Neural crest cell (in vitro differentiated cells): ENCODE data around the gene EVC. TPM values are rescaled to one million over a fixed set of nuclear protein-coding genes. Genes with fewer than 3 reads are reported as not detected.
A peak's percentile ranks its signal among the peaks of the same experiment; 100 is the strongest.

Experiments used
- DNase-seq: peaks from one replicate; pipeline ENCODE4 v3.0.0; 2021; ENCODE audit warnings: low read depth, mixed read lengths, low spot score
- H3K27ac Mint-ChIP-seq: one replicate; pipeline ENCODE4 v1.8.0; 2021; ENCODE audit warnings: mild to moderate bottlenecking, mixed read lengths; ENCODE audit not compliant: unreplicated experiment
- H3K27me3 Mint-ChIP-seq: 2 replicates; pipeline ENCODE4 v1.8.0; 2021; ENCODE audit warnings: low read depth, mild to moderate bottlenecking, mixed read lengths
- H3K36me3 Mint-ChIP-seq: 2 replicates; pipeline ENCODE4 v1.8.0; 2021; ENCODE audit warnings: low read depth, mild to moderate bottlenecking, mixed read lengths
- H3K4me1 Mint-ChIP-seq: 2 replicates; pipeline ENCODE4 v1.8.0; 2021; ENCODE audit warnings: mixed read lengths
- H3K4me3 Mint-ChIP-seq: one replicate; pipeline ENCODE4 v1.8.0; 2021; ENCODE audit warnings: mild to moderate bottlenecking, mixed read lengths
- H3K9me3 Mint-ChIP-seq: 2 replicates; pipeline ENCODE4 v1.8.0; 2021; ENCODE audit warnings: mixed read lengths
- CTCF ChIP-seq: fragments of 200-600 bp; sonication (generic); conservative IDR thresholded peaks from 2 replicates; pipeline ENCODE4 v1.5.0; 2021; ENCODE audit warnings: antibody characterized with exemption, mild to moderate bottlenecking
- total RNA-seq: library from RNA; stranded (reverse); gene quantifications from 2 replicates; pipeline ENCODE4 v1.2.1, GENCODE V29; 2021

Gene EVC
- total RNA-seq, 1 donor from 2014 or later, result 24.4 TPM

- Mint-ChIP-seq H3K27ac (no peak overlapping the region), H3K36me3 (peaks cover 11% of the 10 kb centered on the region), H3K9me3 (no peaks in the 10 kb centered on the region), H3K4me1 (no peaks in the 10 kb centered on the region), H3K4me3 (no peak overlapping the region), H3K27me3 (no peaks in the 10 kb centered on the region)
- no peak for TF ChIP-seq CTCF
- no peak for DNase-seq
These were observed 43.5 kb downstream of the EVC start for GRCh38 chr4:5754529-5754881.

GRCh38 chr4:5755161-5755560 lies 44.2 kb downstream of the EVC start:
- Mint-ChIP-seq H3K4me3 (no peak overlapping the region), H3K9me3 (no peaks in the 10 kb centered on the region), H3K27ac (peak overlapping the region; percentile 88), H3K27me3 (no peaks in the 10 kb centered on the region), H3K36me3 (peaks cover 12% of the 10 kb centered on the region), H3K4me1 (no peaks in the 10 kb centered on the region)
- no peak for TF ChIP-seq CTCF
- no peak for DNase-seq

- DNase-seq, result no peak
- Mint-ChIP-seq H3K27ac (no peak overlapping the region), H3K4me1 (no peaks in the 10 kb centered on the region), H3K9me3 (no peaks in the 10 kb centered on the region), H3K4me3 (no peak overlapping the region), H3K27me3 (no peaks in the 10 kb centered on the region), H3K36me3 (peaks cover 13% of the 10 kb centered on the region)
- TF ChIP-seq CTCF, result no peak
These were observed 44.7 kb downstream of the EVC start for GRCh38 chr4:5755679-5756078.

GRCh38 chr4:5756271-5756670 lies 45.3 kb downstream of the EVC start:
- no peaks in the 10 kb centered on the region for H3K27me3 Mint-ChIP-seq
- H3K4me1 Mint-ChIP-seq, result no peaks in the 10 kb centered on the region
- TF ChIP-seq CTCF, result no peak
- no peaks in the 10 kb centered on the region for H3K9me3 Mint-ChIP-seq
- DNase-seq, result no peak
- no peak overlapping the region for H3K27ac Mint-ChIP-seq
- H3K36me3 Mint-ChIP-seq, result peaks cover 13% of the 10 kb centered on the region
- no peak overlapping the region for H3K4me3 Mint-ChIP-seq

- no peaks in the 10 kb centered on the region for H3K4me1 Mint-ChIP-seq
- DNase-seq, result no peak
- no peak overlapping the region for H3K4me3 Mint-ChIP-seq
- no peak for TF ChIP-seq CTCF
- H3K27ac Mint-ChIP-seq, result no peak overlapping the region
- H3K9me3 Mint-ChIP-seq, result no peaks in the 10 kb centered on the region
- no peaks in the 10 kb centered on the region for H3K27me3 Mint-ChIP-seq
- peaks cover 13% of the 10 kb centered on the region for H3K36me3 Mint-ChIP-seq
These were observed 46.1 kb downstream of the EVC start for GRCh38 chr4:5757091-5757490.

- Mint-ChIP-seq H3K9me3 (no peaks in the 10 kb centered on the region), H3K27me3 (no peaks in the 10 kb centered on the region), H3K4me1 (no peaks in the 10 kb centered on the region), H3K27ac (no peak overlapping the region), H3K36me3 (peaks cover 13% of the 10 kb centered on the region), H3K4me3 (no peak overlapping the region)
- TF ChIP-seq CTCF, result no peak
- DNase-seq, result no peak
These were observed 46.5 kb downstream of the EVC start for GRCh38 chr4:5757536-5757935.
